ENCODE data around the gene FLOT2.
"Not testable (repeated sequence)": the region's sequence is repeated elsewhere in the genome, so short reads cannot be mapped to it uniquely, and the experiment has no call there.

The FLOT2 gene

DNA sequence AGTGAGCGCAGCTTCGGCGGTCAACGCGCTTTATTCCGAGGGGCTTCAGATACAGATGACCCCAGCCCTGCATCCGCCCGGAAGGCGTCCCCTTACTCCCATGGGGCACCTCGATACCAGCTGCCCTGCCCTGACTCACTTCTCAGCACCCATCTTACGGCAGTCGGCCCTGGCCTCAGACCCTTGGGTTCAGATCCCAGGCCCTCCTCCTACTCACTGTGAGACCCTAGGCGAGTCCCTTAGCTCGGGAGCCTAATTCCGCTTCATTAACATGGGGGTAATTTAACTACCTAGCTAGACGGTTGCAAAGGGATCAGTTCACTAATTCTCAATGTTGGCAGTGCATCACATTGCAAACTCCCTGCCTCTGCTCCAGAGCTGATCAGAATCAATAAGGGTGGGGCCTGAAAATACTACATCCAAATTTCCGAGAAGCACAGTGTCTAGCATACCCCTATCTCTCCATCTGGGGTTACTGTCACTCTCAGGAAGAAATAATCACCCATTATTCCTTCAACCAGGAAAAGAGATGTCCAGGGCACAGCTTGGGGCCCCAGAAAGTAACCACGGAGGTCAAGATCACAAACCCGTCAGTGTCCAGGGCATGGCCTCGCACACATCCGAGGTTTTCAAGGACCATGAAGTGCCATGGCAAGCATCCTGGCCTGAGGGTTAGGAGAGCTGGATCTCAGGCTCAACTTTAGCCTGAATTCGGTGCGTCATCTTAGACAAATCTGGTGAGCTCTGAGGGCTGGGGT, 415 bp upstream of the FLOT2 start:
- no peak for DNase-seq (ENCODE audit: low read depth)
- peak overlapping the region; percentile 76 for H3K4me3 ChIP-seq (ENCODE audit: low read depth, low read length)
- in situ Hi-C loops (cut with HindIII; ENCODE audit: low sequenced_read_pairs), result no loop called here
- no peak for TF ChIP-seq CTCF (IDR thresholded peaks at IDR 0.05; ENCODE audit: low read depth, low read length, missing control alignments)

DNA sequence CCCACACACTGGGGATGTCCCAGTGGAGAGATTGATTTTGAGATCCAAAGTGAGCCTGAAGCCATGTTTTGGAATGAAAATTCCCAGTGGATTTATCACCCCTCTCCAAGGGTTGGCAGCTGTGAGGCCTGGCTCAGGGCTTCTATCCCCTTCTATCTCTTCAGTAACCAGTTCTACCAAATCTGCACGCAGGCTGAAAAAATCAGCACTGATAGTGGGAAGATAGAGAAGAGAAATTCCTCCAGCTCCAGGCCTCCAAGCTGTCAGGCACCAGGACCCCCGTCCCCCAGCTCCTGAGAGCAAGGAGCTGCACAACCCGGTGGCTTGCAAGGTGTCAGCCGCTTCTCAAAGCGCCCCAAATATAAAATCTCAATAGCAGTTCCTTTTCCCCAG, 1.0 kb downstream of the FLOT2 start:
- DNase-seq (ENCODE audit: low read depth), result no peak
- no peak for TF ChIP-seq CTCF (IDR thresholded peaks at IDR 0.05; ENCODE audit: low read depth, low read length, missing control alignments)
- peak overlapping the region; percentile 76 for H3K4me3 ChIP-seq (ENCODE audit: low read depth, low read length)
- in situ Hi-C loops (cut with HindIII; ENCODE audit: low sequenced_read_pairs), result no loop called here

DNA sequence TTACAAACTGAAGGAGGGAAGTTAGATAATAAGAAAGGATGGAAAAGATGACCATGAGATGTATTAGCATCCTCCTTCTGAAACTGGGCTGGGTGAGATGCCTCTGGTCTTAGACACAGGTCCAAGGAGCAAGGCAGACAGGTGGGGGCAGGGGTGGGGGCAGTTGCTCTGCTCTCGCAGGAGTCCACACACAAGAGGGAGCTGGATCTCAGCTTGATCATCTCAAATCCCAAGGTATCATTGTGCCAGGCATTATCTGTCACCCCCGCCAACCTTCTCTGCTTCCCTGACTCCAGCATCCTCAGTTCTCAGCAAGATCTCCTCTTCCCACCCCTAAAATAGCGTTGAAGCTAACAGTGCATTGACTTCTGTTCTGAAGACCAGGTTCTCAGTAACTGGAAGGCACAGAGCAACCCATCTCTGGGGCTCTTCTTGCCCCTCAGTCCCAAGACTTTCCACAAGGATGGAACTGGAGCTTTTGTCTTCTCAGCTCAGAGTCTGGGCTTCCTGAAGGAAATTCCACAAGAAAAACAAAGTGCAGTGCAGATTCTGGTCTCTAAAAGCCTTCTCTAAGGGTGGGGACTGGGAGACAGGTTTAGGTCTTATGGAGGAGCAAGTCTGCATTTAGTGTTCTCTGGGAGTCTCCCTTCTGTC, 1.6 kb downstream of the FLOT2 start:
- in situ Hi-C loops (cut with HindIII; ENCODE audit: low sequenced_read_pairs), result no loop called here
- H3K4me3 ChIP-seq (ENCODE audit: low read depth, low read length), result peak overlapping the region; percentile 76
- DNase-seq (ENCODE audit: low read depth), result no peak
- TF ChIP-seq CTCF (IDR thresholded peaks at IDR 0.05; ENCODE audit: low read depth, low read length, missing control alignments), result no peak

DNA sequence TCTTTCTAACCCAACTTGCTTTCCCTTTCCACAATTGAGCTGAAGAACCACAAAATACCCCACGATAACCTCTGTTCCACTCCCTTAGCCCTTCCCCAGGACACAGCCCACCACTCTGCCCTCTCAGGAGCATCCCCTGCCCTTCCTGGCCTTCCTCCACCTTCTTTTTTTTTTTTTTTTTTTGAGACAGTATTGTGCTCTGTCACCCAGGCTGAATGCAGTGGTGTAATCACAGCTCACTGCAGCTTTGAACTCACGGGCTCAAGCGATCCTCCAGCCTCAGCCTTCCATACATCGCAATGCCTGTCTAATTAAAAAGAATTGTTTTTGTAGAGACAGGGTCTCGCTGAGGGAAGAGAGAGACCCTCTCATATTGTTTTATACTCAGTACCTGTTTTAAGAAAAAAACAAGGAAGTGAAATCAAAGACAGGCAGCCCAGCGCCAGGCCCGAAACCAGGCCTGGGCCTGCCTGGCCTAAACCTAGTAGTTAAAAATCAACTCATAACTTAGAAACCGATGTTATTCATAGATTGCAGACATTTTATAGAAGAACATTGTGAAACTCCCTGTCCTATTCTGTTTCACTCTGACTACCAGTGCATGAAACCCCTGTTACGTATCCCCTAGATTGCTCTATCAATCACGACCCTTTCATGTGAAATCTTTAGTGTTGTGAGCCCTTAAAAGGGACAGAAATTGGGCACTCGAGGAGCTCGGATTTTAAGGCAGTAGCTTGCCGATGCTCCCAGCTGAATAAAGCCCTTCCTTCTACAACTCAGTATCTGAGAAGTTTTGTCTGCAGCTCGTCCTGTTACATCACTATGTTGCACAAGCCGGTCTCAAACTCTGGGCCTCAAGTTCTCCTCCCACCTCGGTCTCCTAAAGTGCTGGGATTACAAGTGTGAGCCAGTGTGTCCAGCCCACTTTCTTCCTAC, 4.0 kb downstream of the FLOT2 start:
- not testable (repeated sequence) for DNase-seq (ENCODE audit: low read depth); H3K4me3 ChIP-seq (ENCODE audit: low read depth, low read length)

DNA sequence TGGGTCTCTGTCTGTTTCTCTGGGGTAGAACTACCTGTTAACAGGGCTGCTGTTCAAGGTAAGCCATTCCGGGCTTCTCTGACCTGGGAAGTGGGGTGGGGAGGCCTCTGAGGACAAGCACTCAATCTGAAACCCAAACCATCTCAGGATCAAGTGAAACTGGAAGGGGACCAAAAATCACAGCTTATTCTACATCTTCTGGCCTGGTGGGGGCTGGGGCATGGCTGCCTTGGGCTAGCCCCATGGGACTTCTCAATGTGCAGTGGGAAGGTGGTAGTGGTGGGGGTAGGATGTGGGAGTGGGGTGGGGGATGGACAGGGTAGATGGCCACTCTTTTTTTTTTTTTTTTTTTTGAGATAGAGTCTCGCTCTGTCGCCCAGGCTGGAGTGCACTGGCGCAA, 5.5 kb downstream of the FLOT2 start:
- in situ Hi-C loops (cut with HindIII; ENCODE audit: low sequenced_read_pairs), result no loop called here
- TF ChIP-seq CTCF (IDR thresholded peaks at IDR 0.05; ENCODE audit: low read depth, low read length, missing control alignments), result no peak
- H3K4me3 ChIP-seq (ENCODE audit: low read depth, low read length), result no peak overlapping the region
- no peak for DNase-seq (ENCODE audit: low read depth)

More for the DNA sequence above, 4.0 kb downstream of the FLOT2 start:
- in situ Hi-C loops (cut with HindIII; ENCODE audit: low sequenced_read_pairs), result not testable (repeated sequence)

GRCh38 chr17:28891201-28891600, 6.3 kb downstream of the FLOT2 start:
- no peak overlapping the region for H3K4me3 ChIP-seq (ENCODE audit: low read depth, low read length)
- TF ChIP-seq CTCF (IDR thresholded peaks at IDR 0.05; ENCODE audit: low read depth, low read length, missing control alignments), result no peak
- no peak for DNase-seq (ENCODE audit: low read depth)
- in situ Hi-C loops (cut with HindIII; ENCODE audit: low sequenced_read_pairs), result no loop called here

All from astrocyte of the cerebellum (primary cell).